ENCODE data around the gene TFB1M.

Gene TFB1M

DNA sequence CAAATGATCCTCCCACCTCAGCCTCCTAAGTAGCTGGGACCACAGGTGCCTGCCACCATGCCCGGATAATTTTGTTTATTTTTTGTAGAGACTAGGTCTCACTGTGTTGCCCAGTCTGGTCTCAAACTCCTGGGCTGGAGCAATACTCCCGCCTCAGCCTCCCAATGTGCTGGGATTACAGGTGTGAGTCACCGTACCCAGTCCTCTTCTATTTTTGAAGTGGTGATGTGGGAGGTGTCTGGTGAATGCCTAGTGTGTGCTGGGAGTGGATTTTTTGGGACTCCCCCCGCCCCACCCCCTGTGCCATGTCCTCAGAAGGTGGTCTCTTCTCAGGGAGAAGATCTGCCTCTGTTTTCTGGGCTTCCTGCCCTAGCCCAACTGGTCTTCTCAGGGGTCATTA lies 98.4 kb downstream of the TFB1M start:
- no peak for FAIRE-seq
- no peak for DNase-seq (ENCODE audit: insufficient read length, low spot score)

DNA sequence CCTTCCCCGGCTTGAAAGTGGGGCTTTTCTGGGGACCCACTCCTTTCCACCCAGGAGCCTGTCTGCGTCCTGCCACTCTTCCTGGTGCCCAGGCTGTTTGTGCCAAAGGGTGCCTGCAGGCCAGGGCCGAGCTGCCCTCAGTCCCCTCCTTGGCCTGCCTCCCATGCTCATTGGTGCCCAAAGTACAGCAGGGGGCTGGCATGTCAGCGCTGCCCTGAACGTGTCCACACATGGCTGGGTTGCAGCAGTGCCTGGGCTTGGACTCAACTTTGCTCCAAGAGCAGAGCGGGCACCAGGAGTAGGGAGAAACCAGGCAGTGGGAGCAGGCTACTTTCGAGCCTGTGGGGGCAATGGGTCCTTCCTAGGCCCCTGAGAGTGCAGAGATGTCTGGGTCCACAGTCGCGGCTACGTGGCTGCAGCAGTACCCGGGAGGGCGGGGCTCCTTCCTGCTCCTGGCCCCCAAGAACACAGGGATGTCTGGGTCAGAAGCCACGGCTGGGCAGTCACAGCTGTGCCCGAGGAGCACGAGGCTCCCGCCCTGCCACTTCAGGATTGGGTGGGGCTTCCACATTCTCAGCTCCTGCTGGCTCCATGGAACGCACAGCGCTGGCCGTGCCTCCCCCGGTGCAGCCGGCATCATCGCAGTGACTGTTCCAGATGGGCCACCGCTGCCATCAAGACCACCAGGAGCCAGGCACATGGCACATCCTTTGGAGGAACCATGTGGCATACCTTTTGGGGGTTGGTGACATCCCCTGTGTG lies 100.5 kb downstream of the TFB1M start:
- DNase-seq (ENCODE audit: insufficient read length, low spot score) (no peak), FAIRE-seq (no peak)

DNA sequence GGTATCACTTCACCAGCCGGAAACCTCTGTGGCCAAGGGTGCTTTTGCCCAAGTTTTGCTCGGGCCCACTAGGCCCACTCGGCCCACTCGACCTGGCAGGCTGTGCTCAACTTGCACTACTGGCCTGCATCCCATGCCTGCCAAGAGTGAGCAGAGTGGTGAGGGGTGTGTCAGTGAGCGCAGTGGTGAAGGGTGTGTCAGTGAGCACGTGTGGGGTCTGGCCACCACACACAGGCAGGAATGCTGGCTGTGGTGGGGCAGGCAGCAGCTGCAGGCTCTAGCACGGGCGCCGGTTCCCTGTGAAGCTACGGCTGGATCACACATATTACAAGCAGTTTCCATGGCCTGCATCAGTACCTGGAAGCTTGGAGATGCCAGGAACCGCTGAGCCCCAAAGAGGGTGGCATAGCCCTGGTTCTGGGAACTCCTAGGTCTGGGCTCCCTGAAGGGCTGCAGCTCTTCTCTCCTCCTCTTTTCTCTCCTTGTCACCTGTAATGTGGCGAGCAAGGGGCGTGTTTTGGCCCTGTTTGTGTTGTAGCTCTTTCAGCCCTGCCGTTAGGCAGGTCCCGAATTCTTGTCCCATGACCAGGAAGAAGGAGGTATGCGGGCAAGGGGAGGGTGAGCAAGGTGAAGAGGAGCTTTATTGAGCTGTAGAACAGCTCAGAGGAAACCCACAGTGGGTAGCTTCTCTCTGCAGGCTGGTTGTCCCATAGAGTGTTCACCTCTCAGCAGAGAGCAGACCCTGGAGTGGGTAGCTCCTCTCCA lies 101.5 kb downstream of the TFB1M start:
- DNase-seq (ENCODE audit: insufficient read length, low spot score) = no peak
- FAIRE-seq = no peak

DNA sequence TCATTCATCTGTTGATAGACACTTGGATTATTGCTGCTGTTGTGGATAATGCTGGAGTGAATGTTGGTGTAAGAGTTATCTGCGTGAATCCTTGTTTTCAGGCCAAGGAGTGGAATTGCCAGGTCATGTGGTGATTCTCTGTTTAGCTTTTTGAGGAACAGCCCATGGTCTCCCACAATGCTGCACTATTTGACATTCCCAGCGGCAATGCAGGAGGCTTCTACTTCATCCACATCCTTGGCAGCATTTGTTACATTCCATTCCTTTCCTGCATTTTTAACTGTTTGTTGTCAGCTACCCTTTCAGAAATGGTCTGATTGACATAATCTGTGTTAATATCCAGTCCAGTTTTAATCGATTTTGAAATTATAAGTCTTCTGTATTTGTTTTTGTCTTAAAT lies 102.2 kb downstream of the TFB1M start:
- DNase-seq (ENCODE audit: insufficient read length, low spot score) (no peak), FAIRE-seq (no peak)

DNA sequence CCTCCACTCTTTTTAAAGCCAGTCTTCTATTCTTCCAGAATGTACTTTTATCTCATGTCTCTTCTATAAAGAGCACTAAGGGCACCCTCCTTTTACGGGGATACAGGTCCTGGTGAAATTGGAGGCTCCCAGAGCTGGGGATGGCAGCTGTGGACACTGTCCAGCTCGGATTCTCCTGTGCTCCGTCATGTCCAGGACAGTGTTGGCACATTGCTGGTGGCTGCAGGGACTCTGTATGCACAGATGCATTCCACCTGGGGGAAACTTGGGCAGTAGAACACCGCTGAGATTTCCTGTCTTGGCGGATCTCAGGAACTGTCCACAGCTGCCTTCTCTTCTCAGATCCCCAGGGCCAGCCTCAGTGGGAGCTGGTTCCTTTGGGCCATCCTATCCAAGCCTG lies 107.1 kb downstream of the TFB1M start:
- DNase-seq (ENCODE audit: insufficient read length, low spot score) (no peak), FAIRE-seq (no peak)
